Astrocyte (in vitro differentiated cells and primary cell): ENCODE measurements around the gene PHB1.
"Not testable (repeated sequence)": the region's sequence is repeated elsewhere in the genome, so short reads cannot be mapped to it uniquely, and the experiment has no call there.

Experiments used
- EZH2 ChIP-seq: IDR thresholded peaks from 2 replicates; pipeline ENCODE4 v1.6.1; 2012; ENCODE audit warnings: mild to moderate bottlenecking, low read length, inconsistent platforms; ENCODE audit not compliant: insufficient read depth
- TF ChIP-seq, protein P1 (sequence below): IDR thresholded peaks from 2 replicates; pipeline ENCODE4 v1.5.1; 2011; ENCODE audit warnings: low read depth, mild to moderate bottlenecking, inconsistent platforms, low read length, moderate library complexity; ENCODE audit not compliant: insufficient read depth

DNA sequence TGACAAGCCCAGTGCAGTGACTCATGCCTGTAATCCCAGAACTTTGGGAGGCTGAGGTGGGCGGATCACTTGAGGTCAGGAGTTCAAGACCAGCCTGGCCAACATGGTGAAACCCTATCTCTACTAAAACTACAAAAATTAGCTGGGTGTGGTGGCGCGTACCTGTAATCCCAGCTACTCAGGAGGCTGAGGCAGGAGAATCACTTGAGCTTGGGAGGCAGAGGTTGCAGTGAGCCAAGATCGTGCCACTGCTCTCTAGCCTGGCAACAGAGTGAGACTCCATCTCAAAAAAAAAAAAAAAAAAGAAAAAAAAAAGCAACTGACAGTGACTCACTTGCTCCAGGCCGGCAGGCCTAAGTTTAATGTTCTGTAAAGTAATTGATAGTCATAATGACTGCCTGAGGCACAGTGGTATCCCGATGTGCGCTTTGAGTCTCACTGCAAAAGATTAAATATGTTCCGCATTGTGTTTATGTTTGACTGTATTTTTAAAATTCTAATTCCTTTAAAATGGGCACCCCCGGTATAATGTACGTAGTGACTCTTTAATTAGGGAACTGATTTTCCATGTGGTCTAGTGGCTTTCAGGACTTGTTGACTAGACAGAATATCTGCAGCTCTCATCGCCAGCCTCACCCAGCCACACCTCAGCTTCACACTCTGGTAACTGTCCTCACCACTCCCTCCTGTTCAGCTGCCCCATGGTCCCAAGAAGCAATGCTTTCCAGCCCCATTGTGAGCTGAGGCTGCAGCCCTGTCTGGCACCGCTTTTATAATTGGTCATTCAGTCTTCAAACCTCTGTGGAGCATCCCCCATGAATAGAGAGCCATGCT is 25.0 kb downstream of the PHB1 start:
- TF ChIP-seq, protein P1, sequence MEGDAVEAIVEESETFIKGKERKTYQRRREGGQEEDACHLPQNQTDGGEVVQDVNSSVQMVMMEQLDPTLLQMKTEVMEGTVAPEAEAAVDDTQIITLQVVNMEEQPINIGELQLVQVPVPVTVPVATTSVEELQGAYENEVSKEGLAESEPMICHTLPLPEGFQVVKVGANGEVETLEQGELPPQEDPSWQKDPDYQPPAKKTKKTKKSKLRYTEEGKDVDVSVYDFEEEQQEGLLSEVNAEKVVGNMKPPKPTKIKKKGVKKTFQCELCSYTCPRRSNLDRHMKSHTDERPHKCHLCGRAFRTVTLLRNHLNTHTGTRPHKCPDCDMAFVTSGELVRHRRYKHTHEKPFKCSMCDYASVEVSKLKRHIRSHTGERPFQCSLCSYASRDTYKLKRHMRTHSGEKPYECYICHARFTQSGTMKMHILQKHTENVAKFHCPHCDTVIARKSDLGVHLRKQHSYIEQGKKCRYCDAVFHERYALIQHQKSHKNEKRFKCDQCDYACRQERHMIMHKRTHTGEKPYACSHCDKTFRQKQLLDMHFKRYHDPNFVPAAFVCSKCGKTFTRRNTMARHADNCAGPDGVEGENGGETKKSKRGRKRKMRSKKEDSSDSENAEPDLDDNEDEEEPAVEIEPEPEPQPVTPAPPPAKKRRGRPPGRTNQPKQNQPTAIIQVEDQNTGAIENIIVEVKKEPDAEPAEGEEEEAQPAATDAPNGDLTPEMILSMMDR = not testable (repeated sequence)
- TF ChIP-seq EZH2 = not testable (repeated sequence)
